HepG2 (cell line): ENCODE measurements around the gene SF3B6. TPM values are rescaled to one million over a fixed set of nuclear protein-coding genes. Genes with fewer than 3 reads are reported as not detected.

Experiments
- CEBPG ChIP-seq: IDR thresholded peaks from 2 replicates; pipeline ENCODE4 v1.6.1; 2016
- FOXJ3 ChIP-seq: sonication (generic); formaldehyde crosslinking; IDR thresholded peaks from 2 replicates; pipeline ENCODE4 v1.4.0; 2020; ENCODE audit warnings: missing genetic modification reagents, mild to moderate bottlenecking, borderline replicate concordance
- IKZF4 ChIP-seq: sonication (generic); formaldehyde crosslinking; IDR thresholded peaks from 2 replicates; pipeline ENCODE4 v1.5.1; 2020; ENCODE audit warnings: borderline replicate concordance, mild to moderate bottlenecking, low read depth, missing genetic modification reagents; ENCODE audit errors: not compliant biosample characterization
- MAF1 ChIP-seq: sonication (generic); formaldehyde crosslinking; IDR thresholded peaks from 2 replicates; pipeline ENCODE4 v1.5.0; 2020; ENCODE audit warnings: missing genetic modification reagents, borderline replicate concordance
- MAFK ChIP-seq, 2 experiments: IDR thresholded peaks in 1 of 2; conservative IDR thresholded peaks in 1 of 2; 2 replicates each; pipeline ENCODE4 v1.6.1; 2011; ENCODE audit warnings: improper control_type of control experiment in 2 of 2, low read length in 2 of 2
- PHF21A ChIP-seq: sonication (generic); formaldehyde crosslinking; IDR thresholded peaks from 2 replicates; pipeline ENCODE4 v1.5.0; 2020; ENCODE audit warnings: mild to moderate bottlenecking, missing genetic modification reagents
- POLR2AphosphoS2 ChIP-seq: IDR thresholded peaks from 2 replicates; pipeline ENCODE4 v1.6.1; 2011; ENCODE audit warnings: low read depth, low read length, improper control_type of control experiment
- RAD51 ChIP-seq: fragments of 450-650 bp; IDR thresholded peaks from 2 replicates; pipeline ENCODE4 v1.6.1; 2016; ENCODE audit warnings: borderline replicate concordance
- SOX13 ChIP-seq, 3 experiments: fragments of 450-650 bp in 1 of 3; sonication (generic) in 1 of 3; formaldehyde crosslinking in 1 of 3; IDR thresholded peaks in 2 of 3; conservative IDR thresholded peaks in 1 of 3; 2 replicates each; pipeline versions ENCODE4 v1.5.0 to v1.6.1; 2016 to 2020; ENCODE audit warnings: antibody characterized with exemption in 1 of 3, mild to moderate bottlenecking in 1 of 3, missing compliant biosample characterization in 1 of 3, missing genetic modification reagents in 1 of 3, moderate library complexity in 1 of 3
- TCF7L2 ChIP-seq: IDR thresholded peaks from 2 replicates; pipeline ENCODE4 v1.6.1; 2011; ENCODE audit warnings: mild to moderate bottlenecking, low read depth, low read length, moderate library complexity
- TEAD2 ChIP-seq: sonication (generic); formaldehyde crosslinking; IDR thresholded peaks from 2 replicates; pipeline ENCODE4 v1.9.0; 2021; ENCODE audit warnings: missing genetic modification reagents
- TGIF2 ChIP-seq: IDR thresholded peaks from 2 replicates; pipeline ENCODE4 v1.6.1; 2016; ENCODE audit warnings: control low read depth, missing compliant biosample characterization
- U2AF2 ChIP-seq: fragments of 200-400 bp; formaldehyde crosslinking; IDR thresholded peaks from 2 replicates; pipeline ENCODE4 v1.6.1; 2017; ENCODE audit warnings: low read depth, mild to moderate bottlenecking, low read length
- XBP1 ChIP-seq: sonication (generic); formaldehyde crosslinking; IDR thresholded peaks from 2 replicates; pipeline ENCODE4 v1.5.0; 2020; ENCODE audit warnings: missing genetic modification reagents
- ZFY ChIP-seq: sonication (generic); formaldehyde crosslinking; IDR thresholded peaks from 2 replicates; pipeline ENCODE4 v1.4.0; 2020; ENCODE audit warnings: missing genetic modification reagents
- ZNF24 ChIP-seq: fragments of 450-650 bp; IDR thresholded peaks from 2 replicates; pipeline ENCODE4 v1.6.1; 2017; ENCODE audit warnings: antibody characterized with exemption, mild to moderate bottlenecking
- ZNF556 ChIP-seq: sonication (generic); formaldehyde crosslinking; IDR thresholded peaks from 2 replicates; pipeline ENCODE4 v1.4.0; 2020; ENCODE audit warnings: mild to moderate bottlenecking, missing genetic modification reagents, borderline replicate concordance
- ZNF761 ChIP-seq: sonication (generic); formaldehyde crosslinking; conservative IDR thresholded peaks from 2 replicates; pipeline ENCODE4 v1.4.0; 2020; ENCODE audit warnings: mild to moderate bottlenecking, missing genetic modification reagents
- ZNF790 ChIP-seq: sonication (generic); formaldehyde crosslinking; IDR thresholded peaks from 2 replicates; pipeline ENCODE4 v1.8.0; 2022; ENCODE audit warnings: missing genetic modification reagents, mild to moderate bottlenecking, borderline replicate concordance
- ZNF883 ChIP-seq: sonication (generic); formaldehyde crosslinking; IDR thresholded peaks from 2 replicates; pipeline ENCODE4 v1.5.1; 2020; ENCODE audit warnings: mild to moderate bottlenecking, missing genetic modification reagents; ENCODE audit errors: not compliant biosample characterization
- ZSCAN20 ChIP-seq: sonication (generic); formaldehyde crosslinking; IDR thresholded peaks from 2 replicates; pipeline ENCODE4 v1.4.0; 2020; ENCODE audit warnings: missing genetic modification reagents, mild to moderate bottlenecking, borderline replicate concordance
- polyA plus RNA-seq, 8 experiments: library from polyadenylated mRNA; depleted of rRNA in 3 of 8; stranded (reverse) in 7 of 8; unstranded in 1 of 8; fragments of >200 nt; fragmentation: Illumina TruSeq in 4 of 8; extraction: Trizol in 4 of 8; gene quantifications; 2 replicates each; pipeline versions ENCODE4 v1.2.1 to v1.2.3, GENCODE V29; 2011 to 2016; ENCODE audit warnings: low read depth in 4 of 8, missing spikeins in 1 of 8, mixed read lengths in 1 of 8; ENCODE audit not compliant: insufficient read depth in 1 of 8
- total RNA-seq, 5 experiments: library from RNA; depleted of rRNA; stranded (reverse); fragments of >200 nt; fragmentation: Illumina TruSeq; extraction: Trizol; gene quantifications; 2 replicates each; pipeline ENCODE4 v1.2.3, GENCODE V29; 2016; ENCODE audit warnings: low read depth in 1 of 5
- TF ChIP-seq, protein P1 (sequence below): sonication (generic); formaldehyde crosslinking; IDR thresholded peaks from 2 replicates; pipeline ENCODE4 v1.8.0; 2022; ENCODE audit warnings: missing genetic modification reagents, low read depth, mild to moderate bottlenecking, borderline replicate concordance
- TF ChIP-seq, protein P2 (sequence below): IDR thresholded peaks from 2 replicates; pipeline ENCODE4 v1.6.1; 2016; ENCODE audit warnings: missing compliant biosample characterization, missing genetic modification reagents, borderline replicate concordance
- TF ChIP-seq, protein P3 (sequence below): sonication (generic); formaldehyde crosslinking; IDR thresholded peaks from 2 replicates; pipeline ENCODE4 v1.9.0; 2021; ENCODE audit warnings: missing genetic modification reagents, borderline replicate concordance
- TF ChIP-seq, protein P4 (sequence below): IDR thresholded peaks from 2 replicates; pipeline ENCODE4 v1.6.1; 2012; ENCODE audit warnings: inconsistent platforms

Gene SF3B6
- total and polyA plus RNA-seq, 2 of the 13 experiments (the other 11 are each of a cell fraction or from before 2014, with no cell fraction given): 177 to 182 TPM

DNA sequence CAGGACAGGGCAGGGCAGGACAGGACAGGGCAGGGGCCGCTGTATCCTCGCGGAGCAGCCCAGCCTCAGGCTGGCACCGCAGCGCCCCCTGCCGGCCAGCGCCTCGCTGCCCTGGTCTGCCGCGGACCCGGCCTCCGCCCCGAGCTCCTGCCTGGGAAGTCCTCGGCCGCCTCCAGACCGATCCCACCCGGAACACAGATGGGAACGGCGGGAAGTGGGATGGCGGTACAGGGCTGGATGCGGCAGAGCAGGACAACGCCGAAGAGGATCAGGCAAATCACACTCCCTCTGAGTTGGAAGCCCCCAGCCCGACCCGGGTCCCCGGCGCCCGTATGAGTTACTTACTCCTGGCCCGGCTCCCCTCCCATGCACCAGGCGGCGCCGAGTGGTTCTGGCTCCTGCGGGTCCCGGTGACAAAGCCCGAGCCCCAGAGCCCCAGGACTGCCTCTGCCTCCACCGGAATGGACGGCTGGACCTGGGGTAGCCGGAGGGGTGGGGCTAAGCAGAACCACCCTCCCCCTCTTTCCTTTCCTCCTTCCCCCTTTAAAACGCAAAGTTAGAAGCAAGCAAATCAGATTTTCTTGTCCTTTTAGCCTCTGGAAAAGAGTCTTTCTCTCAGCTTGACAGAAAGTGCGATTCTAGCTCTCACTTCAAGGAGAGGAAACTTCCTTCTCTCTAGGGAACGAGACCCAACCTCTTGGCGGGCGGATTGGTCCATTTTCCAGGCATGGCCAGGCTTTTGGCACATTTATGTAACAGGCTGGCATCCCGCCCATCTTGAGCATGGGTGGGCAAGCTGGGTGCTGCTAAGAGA is 8.5 kb upstream of the SF3B6 start, which contains the start of gene TP53I3 (continued):
- TF ChIP-seq, protein P1, sequence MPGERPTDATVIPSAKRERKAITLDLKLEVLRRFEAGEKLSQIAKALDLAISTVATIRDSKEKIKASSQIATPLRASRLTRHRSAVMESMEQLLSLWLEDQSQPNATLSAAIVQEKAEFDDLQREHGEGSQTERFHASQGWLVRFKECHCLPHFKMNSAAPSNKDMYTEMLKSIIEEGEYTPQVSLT: 0 out of 2 replicates have a peak, but pooled peaks have one; percentile 38
- TF ChIP-seq ZNF790: peak; percentile 80; the same call in 1 of the 2 replicates
- TF ChIP-seq TGIF2: no peak
- TF ChIP-seq ZNF24: peak; percentile 5; the same call in 1 of the 2 replicates
- no peak for TF ChIP-seq ZNF883 (CRISPR knock-in tag)
- no peak for TF ChIP-seq POLR2AphosphoS2
- TF ChIP-seq ZNF556: peak; percentile 16; the same call in 1 of the 2 replicates
- no peak for TF ChIP-seq MAFK (conservative IDR thresholded peaks at IDR 0.05 in 1 of 2, IDR thresholded peaks at IDR 0.05 in 1 of 2; ENCODE audit: low read length in 2 of 2)
- 0 out of 2 replicates have a peak, but pooled peaks have one; percentile 3 for TF ChIP-seq CEBPG (CRISPR knock-in tag)
- TF ChIP-seq RAD51: no peak
- peak; percentile 59; the same call in 1 of the 2 replicates for TF ChIP-seq ZSCAN20 (CRISPR knock-in tag)
- TF ChIP-seq, protein P2, sequence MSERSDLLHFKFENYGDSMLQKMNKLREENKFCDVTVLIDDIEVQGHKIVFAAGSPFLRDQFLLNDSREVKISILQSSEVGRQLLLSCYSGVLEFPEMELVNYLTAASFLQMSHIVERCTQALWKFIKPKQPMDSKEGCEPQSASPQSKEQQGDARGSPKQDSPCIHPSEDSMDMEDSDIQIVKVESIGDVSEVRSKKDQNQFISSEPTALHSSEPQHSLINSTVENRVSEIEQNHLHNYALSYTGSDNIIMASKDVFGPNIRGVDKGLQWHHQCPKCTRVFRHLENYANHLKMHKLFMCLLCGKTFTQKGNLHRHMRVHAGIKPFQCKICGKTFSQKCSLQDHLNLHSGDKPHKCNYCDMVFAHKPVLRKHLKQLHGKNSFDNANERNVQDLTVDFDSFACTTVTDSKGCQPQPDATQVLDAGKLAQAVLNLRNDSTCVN (CRISPR knock-in tag): no peak; the same call in 1 of the 2 replicates
- peak; percentile 93 for TF ChIP-seq PHF21A (CRISPR knock-in tag)
- TF ChIP-seq U2AF2: no peak
- 0 out of 2 replicates have a peak, but pooled peaks have one; percentile 26 for TF ChIP-seq ZNF761
- TF ChIP-seq, protein P3, sequence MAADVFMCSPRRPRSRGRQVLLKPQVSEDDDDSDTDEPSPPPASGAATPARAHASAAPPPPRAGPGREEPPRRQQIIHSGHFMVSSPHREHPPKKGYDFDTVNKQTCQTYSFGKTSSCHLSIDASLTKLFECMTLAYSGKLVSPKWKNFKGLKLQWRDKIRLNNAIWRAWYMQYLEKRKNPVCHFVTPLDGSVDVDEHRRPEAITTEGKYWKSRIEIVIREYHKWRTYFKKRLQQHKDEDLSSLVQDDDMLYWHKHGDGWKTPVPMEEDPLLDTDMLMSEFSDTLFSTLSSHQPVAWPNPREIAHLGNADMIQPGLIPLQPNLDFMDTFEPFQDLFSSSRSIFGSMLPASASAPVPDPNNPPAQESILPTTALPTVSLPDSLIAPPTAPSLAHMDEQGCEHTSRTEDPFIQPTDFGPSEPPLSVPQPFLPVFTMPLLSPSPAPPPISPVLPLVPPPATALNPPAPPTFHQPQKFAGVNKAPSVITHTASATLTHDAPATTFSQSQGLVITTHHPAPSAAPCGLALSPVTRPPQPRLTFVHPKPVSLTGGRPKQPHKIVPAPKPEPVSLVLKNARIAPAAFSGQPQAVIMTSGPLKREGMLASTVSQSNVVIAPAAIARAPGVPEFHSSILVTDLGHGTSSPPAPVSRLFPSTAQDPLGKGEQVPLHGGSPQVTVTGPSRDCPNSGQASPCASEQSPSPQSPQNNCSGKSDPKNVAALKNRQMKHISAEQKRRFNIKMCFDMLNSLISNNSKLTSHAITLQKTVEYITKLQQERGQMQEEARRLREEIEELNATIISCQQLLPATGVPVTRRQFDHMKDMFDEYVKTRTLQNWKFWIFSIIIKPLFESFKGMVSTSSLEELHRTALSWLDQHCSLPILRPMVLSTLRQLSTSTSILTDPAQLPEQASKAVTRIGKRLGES (CRISPR knock-in tag): no peak
- TF ChIP-seq TCF7L2: no peak
- no peak for TF ChIP-seq FOXJ3 (CRISPR knock-in tag)
- no peak for TF ChIP-seq XBP1 (CRISPR knock-in tag)
- peak; percentile 81 for TF ChIP-seq ZFY (CRISPR knock-in tag)
- peak; percentile 27 for TF ChIP-seq IKZF4
- TF ChIP-seq MAF1 (CRISPR knock-in tag): no peak; the same call in 1 of the 2 replicates
- TF ChIP-seq SOX13 (IDR thresholded peaks at IDR 0.05): peak; percentile 58; the same call in 1 of the 2 replicates
- TF ChIP-seq SOX13 (CRISPR knock-in tag; conservative IDR thresholded peaks at IDR 0.05 in 1 of 2, IDR thresholded peaks at IDR 0.05 in 1 of 2): no peak
- no peak for TF ChIP-seq TEAD2 (CRISPR knock-in tag)
- TF ChIP-seq, protein P4, sequence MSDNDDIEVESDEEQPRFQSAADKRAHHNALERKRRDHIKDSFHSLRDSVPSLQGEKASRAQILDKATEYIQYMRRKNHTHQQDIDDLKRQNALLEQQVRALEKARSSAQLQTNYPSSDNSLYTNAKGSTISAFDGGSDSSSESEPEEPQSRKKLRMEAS: no peak
